SH-SY5Y (cell line): ENCODE results near the gene KRTCAP2.

ENCODE experiments used
- GATA2 ChIP-seq: IDR thresholded peaks from 2 replicates; pipeline ENCODE4 v1.6.1; 2011; ENCODE audit warnings: mild to moderate bottlenecking, low read depth, low read length
- GATA3 ChIP-seq: IDR thresholded peaks from 2 replicates; pipeline ENCODE4 v1.6.1; 2011; ENCODE audit warnings: low read depth, mild to moderate bottlenecking, low read length, moderate library complexity

- TF ChIP-seq GATA2 (no peak), GATA3 (no peak)
These were observed 6.3 kb upstream of the KRTCAP2 start for GRCh38 chr1:155179112-155180031.
